OCI-LY7 (cell line): ENCODE data around the gene NXPH2.

Experiments used
- EZH2phosphoT487 ChIP-seq: fragments of 200-600 bp; sonication (generic); IDR thresholded peaks from 2 replicates; pipeline ENCODE4 v1.6.1; 2018; ENCODE audit warnings: low read depth, borderline replicate concordance, mild to moderate bottlenecking, mixed run types, antibody characterized with exemption, low read length, moderate library complexity, mixed read lengths
- TF ChIP-seq, protein P1 (sequence below): fragments of 200-600 bp; sonication (generic); conservative IDR thresholded peaks from 2 replicates; pipeline ENCODE4 v1.5.1; 2014; ENCODE audit warnings: mild to moderate bottlenecking, antibody characterized with exemption, low read length, moderate library complexity, mixed read lengths

DNA sequence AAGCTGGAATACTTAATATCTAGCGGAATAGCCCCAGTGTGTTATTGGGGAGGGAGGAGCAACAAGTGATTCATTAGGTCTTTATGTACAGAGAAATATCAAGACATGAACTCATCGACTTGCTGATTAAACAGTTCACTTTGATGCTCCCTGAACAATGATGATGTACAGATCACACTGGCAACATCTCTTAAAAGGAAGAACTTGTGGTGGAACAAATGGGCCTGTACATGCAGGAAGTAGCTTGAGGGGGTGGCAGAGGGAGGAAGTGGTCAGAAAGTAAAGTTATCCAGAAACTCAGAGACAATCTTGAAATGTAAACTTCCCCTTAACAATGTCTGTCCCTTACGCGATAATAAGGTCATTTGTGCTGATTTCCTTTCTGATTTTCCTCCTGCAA lies 90.5 kb downstream of the NXPH2 start:
- TF ChIP-seq, protein P1, sequence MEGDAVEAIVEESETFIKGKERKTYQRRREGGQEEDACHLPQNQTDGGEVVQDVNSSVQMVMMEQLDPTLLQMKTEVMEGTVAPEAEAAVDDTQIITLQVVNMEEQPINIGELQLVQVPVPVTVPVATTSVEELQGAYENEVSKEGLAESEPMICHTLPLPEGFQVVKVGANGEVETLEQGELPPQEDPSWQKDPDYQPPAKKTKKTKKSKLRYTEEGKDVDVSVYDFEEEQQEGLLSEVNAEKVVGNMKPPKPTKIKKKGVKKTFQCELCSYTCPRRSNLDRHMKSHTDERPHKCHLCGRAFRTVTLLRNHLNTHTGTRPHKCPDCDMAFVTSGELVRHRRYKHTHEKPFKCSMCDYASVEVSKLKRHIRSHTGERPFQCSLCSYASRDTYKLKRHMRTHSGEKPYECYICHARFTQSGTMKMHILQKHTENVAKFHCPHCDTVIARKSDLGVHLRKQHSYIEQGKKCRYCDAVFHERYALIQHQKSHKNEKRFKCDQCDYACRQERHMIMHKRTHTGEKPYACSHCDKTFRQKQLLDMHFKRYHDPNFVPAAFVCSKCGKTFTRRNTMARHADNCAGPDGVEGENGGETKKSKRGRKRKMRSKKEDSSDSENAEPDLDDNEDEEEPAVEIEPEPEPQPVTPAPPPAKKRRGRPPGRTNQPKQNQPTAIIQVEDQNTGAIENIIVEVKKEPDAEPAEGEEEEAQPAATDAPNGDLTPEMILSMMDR: no peak
- TF ChIP-seq EZH2phosphoT487: no peak
